GM23248 (cell line): Measurements from ENCODE around the gene CAMK4. TPM values are rescaled to one million over a fixed set of nuclear protein-coding genes. Genes with fewer than 3 reads are reported as not detected.

Source experiments
- DNase-seq: peaks from one replicate; pipeline ENCODE4 v3.0.0-alpha.2; 2015
- H2AFZ ChIP-seq: fragments of 200-600 bp; sonication (generic); 2 replicates; pipeline ENCODE4 v1.6.1; 2016; ENCODE audit warnings: antibody characterized with exemption
- H3F3A ChIP-seq: fragments of 200-600 bp; sonication (generic); 2 replicates; pipeline ENCODE4 v1.6.1; 2016; ENCODE audit warnings: mild to moderate bottlenecking, antibody characterized with exemption, mixed run types; ENCODE audit not compliant: insufficient read depth
- H3K27ac ChIP-seq: fragments of 200-600 bp; sonication (generic); 2 replicates; pipeline ENCODE4 v1.5.1; 2016; ENCODE audit warnings: mild to moderate bottlenecking
- H3K27me3 ChIP-seq: fragments of 200-600 bp; sonication (generic); replicated peaks from 2 replicates; pipeline ENCODE4 v1.6.1; 2016; ENCODE audit warnings: mild to moderate bottlenecking; ENCODE audit not compliant: insufficient read depth
- H3K36me3 ChIP-seq: fragments of 200-600 bp; sonication (generic); 2 replicates; pipeline ENCODE4 v1.6.1; 2016; ENCODE audit warnings: low read depth, mild to moderate bottlenecking
- H3K4me1 ChIP-seq: fragments of 200-600 bp; sonication (generic); 2 replicates; pipeline ENCODE4 v1.6.1; 2016; ENCODE audit warnings: mild to moderate bottlenecking; ENCODE audit not compliant: insufficient read depth
- H3K4me2 ChIP-seq: fragments of 200-600 bp; sonication (generic); one replicate; pipeline ENCODE4 v1.6.1; 2016; ENCODE audit warnings: mild to moderate bottlenecking; ENCODE audit not compliant: unreplicated experiment
- H3K4me3 ChIP-seq: fragments of 200-600 bp; sonication (generic); 2 replicates; pipeline ENCODE4 v1.5.1; 2016; ENCODE audit warnings: mild to moderate bottlenecking
- H3K79me2 ChIP-seq: fragments of 200-600 bp; sonication (generic); 2 replicates; pipeline ENCODE4 v1.6.1; 2016; ENCODE audit warnings: mild to moderate bottlenecking; ENCODE audit not compliant: insufficient read depth
- H3K9ac ChIP-seq: fragments of 200-600 bp; sonication (generic); 2 replicates; pipeline ENCODE4 v1.6.1; 2016; ENCODE audit warnings: mild to moderate bottlenecking
- H3K9me2 ChIP-seq: fragments of 200-600 bp; sonication (generic); 2 replicates; pipeline ENCODE4 v1.6.1; 2016; ENCODE audit warnings: mixed run types, mild to moderate bottlenecking, moderate library complexity; ENCODE audit not compliant: insufficient read depth
- H3K9me3 ChIP-seq: fragments of 200-600 bp; sonication (generic); one replicate; pipeline ENCODE4 v1.6.1; 2017; ENCODE audit warnings: low read depth
- H4K20me1 ChIP-seq: fragments of 200-600 bp; sonication (generic); 2 replicates; pipeline ENCODE4 v1.6.0; 2016; ENCODE audit not compliant: insufficient read depth
- EZH2 ChIP-seq: fragments of 200-600 bp; sonication (generic); IDR thresholded peaks from 2 replicates; pipeline ENCODE4 v1.6.1; 2018; ENCODE audit warnings: antibody characterized with exemption, mild to moderate bottlenecking; ENCODE audit not compliant: insufficient read depth, poor library complexity, severe bottlenecking
- EZH2phosphoT487 ChIP-seq: fragments of 200-600 bp; sonication (generic); IDR thresholded peaks from 2 replicates; pipeline ENCODE4 v1.6.1; 2018; ENCODE audit warnings: antibody characterized with exemption, moderate library complexity, mild to moderate bottlenecking, low read depth; ENCODE audit not compliant: insufficient read depth
- WGBS, 2 experiments: methylation state at CpG; one replicate each; pipeline ENCODE4 v1.1.6; 2015 to 2017; ENCODE audit warnings: low lambda C conversion rate in 2 of 2, low coverage in 1 of 2; ENCODE audit errors: missing lambda C conversion rate in 2 of 2; 5-methylcytosine and 5-hydroxymethylcytosine counted together
- in situ Hi-C: fragments of 300-500 bp; cut with MboI; formaldehyde crosslinking; loops from 2 replicates; pipeline ENCODE4 v1.15.0; 2020
- polyA plus RNA-seq: library from polyadenylated mRNA; unstranded; fragments of >200 nt; fragmentation: Nextera tagmentation; extraction: Ambion mirVana; gene quantifications from 2 replicates; pipeline ENCODE4 v1.2.1, GENCODE V29; 2016
- total RNA-seq: library from RNA; depleted of rRNA; stranded (reverse); fragments of >200 nt; shearing (Covaris generic); gene quantifications from 2 replicates; pipeline ENCODE4 v1.2.3, GENCODE V29; 2014

The CAMK4 gene
- total and polyA plus RNA-seq, 2 experiments from 2014 or later = 3.2 to 3.6 TPM

- Histone ChIP-seq H3K36me3 (no peaks in the 10 kb centered on the region), H3K9me3 (no peaks in the 10 kb centered on the region), H3K27me3 (no peaks in the 10 kb centered on the region; the same call in 1 of the 2 replicates), H3K4me3 (no peak overlapping the region), H4K20me1 (no peaks in the 10 kb centered on the region), H3K9me2 (no peaks in the 10 kb centered on the region), H3K79me2 (no peaks in the 10 kb centered on the region), H3F3A (no peaks in the 10 kb centered on the region), H3K27ac (no peak overlapping the region), H3K4me2 (no peak overlapping the region), H3K9ac (no peak overlapping the region), H2AFZ (no peak overlapping the region), H3K4me1 (no peaks in the 10 kb centered on the region)
- 53 to 55% methylated on average over 2 of the region's 2 CpGs for WGBS, 2 experiments
- peak; percentile 7 for DNase-seq
- TF ChIP-seq EZH2 = no peak
- in situ Hi-C loops = no loop called here
These were observed 29.3 kb upstream of the CAMK4 start for GRCh38 chr5:111194925-111195324.

- no peak overlapping the region for H2AFZ ChIP-seq
- H3K27ac ChIP-seq = no peak overlapping the region
- H3K9me2 ChIP-seq = no peaks in the 10 kb centered on the region
- H3K79me2 ChIP-seq = no peaks in the 10 kb centered on the region
- H3K9me3 ChIP-seq = no peaks in the 10 kb centered on the region
- DNase-seq = peak; percentile 9
- 0 out of 2 replicates have a peak, but pooled peaks cover 9% of the 10 kb centered on the region for H3K27me3 ChIP-seq
- 0 to 3% methylated on average over 1 of the region's 1 CpG for WGBS, 2 experiments
- no peak overlapping the region for H3K4me2 ChIP-seq
- no peaks in the 10 kb centered on the region for H3F3A ChIP-seq
- no peaks in the 10 kb centered on the region for H4K20me1 ChIP-seq
- H3K9ac ChIP-seq = no peak overlapping the region
- no peaks in the 10 kb centered on the region for H3K36me3 ChIP-seq
- H3K4me3 ChIP-seq = no peak overlapping the region
- no peak for TF ChIP-seq EZH2
- no peak for TF ChIP-seq EZH2phosphoT487
- H3K4me1 ChIP-seq = no peaks in the 10 kb centered on the region
- in situ Hi-C loops = no loop called here
These were observed 26.7 kb upstream of the CAMK4 start for GRCh38 chr5:111197523-111197922.

GRCh38 chr5:111198281-111198966 is 25.8 kb upstream of the CAMK4 start:
- Histone ChIP-seq H3K9me3 (no peaks in the 10 kb centered on the region), H3K4me3 (no peak overlapping the region), H3K27ac (no peak overlapping the region), H4K20me1 (no peaks in the 10 kb centered on the region), H3K9me2 (no peaks in the 10 kb centered on the region), H3F3A (no peaks in the 10 kb centered on the region), H3K36me3 (no peaks in the 10 kb centered on the region), H3K4me1 (no peaks in the 10 kb centered on the region), H3K27me3 (0 out of 2 replicates have a peak, but pooled peaks cover 11% of the 10 kb centered on the region), H3K4me2 (no peak overlapping the region), H2AFZ (no peak overlapping the region), H3K79me2 (no peaks in the 10 kb centered on the region), H3K9ac (no peak overlapping the region)
- no peak for TF ChIP-seq EZH2phosphoT487
- TF ChIP-seq EZH2 = no peak
- no peak for DNase-seq
- in situ Hi-C loops = no loop called here
- 35 to 41% methylated on average over 4 of the region's 4 CpGs for WGBS, 2 experiments

- no peaks in the 10 kb centered on the region for H3K4me1 ChIP-seq
- H3K9ac ChIP-seq = no peak overlapping the region
- H3K4me3 ChIP-seq = no peak overlapping the region
- 0 out of 2 replicates have a peak, but pooled peaks cover 11% of the 10 kb centered on the region for H3K27me3 ChIP-seq
- no peaks in the 10 kb centered on the region for H3K9me3 ChIP-seq
- no peak overlapping the region for H3K27ac ChIP-seq
- DNase-seq = no peak
- 35 to 46% methylated on average over 1 of the region's 1 CpG for WGBS, 2 experiments
- H3K36me3 ChIP-seq = no peaks in the 10 kb centered on the region
- H3F3A ChIP-seq = no peaks in the 10 kb centered on the region
- no peaks in the 10 kb centered on the region for H3K9me2 ChIP-seq
- no peak overlapping the region for H3K4me2 ChIP-seq
- H3K79me2 ChIP-seq = no peaks in the 10 kb centered on the region
- in situ Hi-C loops = no loop called here
- H4K20me1 ChIP-seq = no peaks in the 10 kb centered on the region
- TF ChIP-seq EZH2 (no peak), EZH2phosphoT487 (no peak)
- H2AFZ ChIP-seq = no peak overlapping the region
These were observed 23.4 kb upstream of the CAMK4 start for GRCh38 chr5:111200828-111201227.
